ENCODE data around the gene PCSK1N. TPM values are rescaled to one million over a fixed set of nuclear protein-coding genes. Genes with fewer than 3 reads are reported as not detected.

Gene PCSK1N
- total RNA-seq (2016; rRNA removed; fragmentation: Illumina TruSeq; extraction: Trizol) (5.1 and 14.0 TPM in 2 replicates), polyA plus RNA-seq (2011; rRNA removed) (4.5 and 7.0 TPM in 2 replicates), polyA minus RNA-seq (2011; rRNA and poly(A)+ RNA removed; ENCODE audit: low replicate concordance) (5.6 TPM in 1 of 2 replicates, not detected in the other), Bru-seq, nascent RNA (percentile 49 among the genes with signal in this experiment), BruChase-seq, experiment 1, labeled RNA remaining after a 6-hour chase (percentile 56 among the genes with signal in this experiment), BruChase-seq, experiment 2, labeled RNA remaining after a 2-hour chase (percentile 47 among the genes with signal in this experiment)
- 9.8 and 14.0 TPM in 2 replicates for total RNA-seq (2016; cell fraction: cytosol; rRNA removed; fragmentation: Illumina TruSeq; extraction: Trizol; ENCODE audit: low read depth)
- total RNA-seq (2016; cell fraction: insoluble cytoplasmic fraction; rRNA removed; fragmentation: Illumina TruSeq; extraction: Trizol): 5.1 and 12.9 TPM in 2 replicates
- total RNA-seq (2016; cell fraction: membrane; rRNA removed; fragmentation: Illumina TruSeq; extraction: Trizol): 11.6 and 20.7 TPM in 2 replicates
- 7.8 and 8.8 TPM in 2 replicates for total RNA-seq (2016; cell fraction: nucleus; rRNA removed; fragmentation: Illumina TruSeq; extraction: Trizol)
- polyA plus RNA-seq (2011; cell fraction: cytosol; rRNA removed): 6.0 and 18.5 TPM in 2 replicates
- polyA plus RNA-seq (2011; cell fraction: nucleus; rRNA removed): 17.9 and 18.7 TPM in 2 replicates
- 16.8 and 23.0 TPM in 2 replicates for polyA plus RNA-seq (2012)
- 28.6 and 33.0 TPM in 2 replicates for polyA plus RNA-seq (2016; cell fraction: cytosol; fragmentation: Illumina TruSeq; extraction: Trizol; ENCODE audit: low read depth)
- polyA plus RNA-seq (2016; cell fraction: insoluble cytoplasmic fraction; fragmentation: Illumina TruSeq; extraction: Trizol; ENCODE audit: low read depth): 9.6 and 13.5 TPM in 2 replicates
- polyA plus RNA-seq (2016; cell fraction: membrane; fragmentation: Illumina TruSeq; extraction: Trizol; ENCODE audit: low read depth): 20.8 and 24.6 TPM in 2 replicates
- 36.2 and 42.3 TPM in 2 replicates for polyA plus RNA-seq (2016; cell fraction: nucleus; fragmentation: Illumina TruSeq; extraction: Trizol; ENCODE audit: insufficient read depth, low read depth)
- 9.4 and 13.6 TPM in 2 replicates for polyA minus RNA-seq (2011; cell fraction: cytosol; rRNA and poly(A)+ RNA removed)
- polyA minus RNA-seq (2011; cell fraction: nucleus; rRNA and poly(A)+ RNA removed): 2.9 and 4.1 TPM in 2 replicates
- long read RNA-seq, experiment 1, transcript PCSK1N-201 (3 exons, 1,050 nt): major isoform, 76 of 84 reads
- long read RNA-seq, experiment 1, partial matches to known transcripts: 6 of 84 reads
- long read RNA-seq, experiment 1, other reads (novel, unspliced or antisense): 2 of 84 reads
- long read RNA-seq, experiment 2, transcript PCSK1N-201 (3 exons, 1,050 nt): major isoform, 185 of 224 reads
- long read RNA-seq, experiment 2, partial matches to known transcripts: 36 of 224 reads
- long read RNA-seq, experiment 2, other reads (novel, unspliced or antisense): 3 of 224 reads

GRCh38 chrX:48835524-48836329 lies at the start of gene PCSK1N:
TSS of gene PCSK1N (minus strand) at chrX:48835610. CDS start at chrX:48835532, 78 bp downstream.
- ChIA-PET CTCF (ENCODE audit: low intra/inter-chr PET ratio, low total read pairs) (no interaction called here), POLR2A (interaction anchor here (0.6 to 1.3 kb wide), 5 partner anchors 11 to 123 kb away, joined by 3 to 7 read pairs (median 3); partner anchors contain the start of genes HDAC6, PQBP1 and TIMM17B)
- Histone ChIP-seq H4K20me1 (ENCODE audit: insufficient read depth, low read length) (no peaks in the 10 kb centered on the region), H3K36me3 (replicated peaks in 1 of 2; ENCODE audit: control insufficient read depth in 1 of 2, insufficient read depth in 2 of 2, low read length in 2 of 2) (no peaks in the 10 kb centered on the region), H3K4me3 (replicated peaks in 1 of 3; ENCODE audit: insufficient read depth in 1 of 3, low read depth in 2 of 3, low read length in 3 of 3) (peak within 1 kb of the TSS; percentile 62 to 81 (median 65)), H3K9ac (ENCODE audit: insufficient read depth, low read depth, low read length) (peak within 1 kb of the TSS; percentile 66), H3K9me3 (ENCODE audit: low read length) (no peaks in the 10 kb centered on the region), H3K27me3 (ENCODE audit: control insufficient read depth in 1 of 2, insufficient read depth in 2 of 2, low read length in 2 of 2) (no peaks in the 10 kb centered on the region), H3K4me2 (ENCODE audit: low read depth, low read length) (peak within 1 kb of the TSS; percentile 88), H2AFZ (ENCODE audit: low read length) (no peak within 1 kb of the TSS), H3K27ac (ENCODE audit: extremely low read length, insufficient read depth, low read length) (peak within 1 kb of the TSS; percentile 77), H3K79me2 (ENCODE audit: insufficient read depth, low read length) (peaks cover 10% of the 10 kb centered on the region), H3K4me1 (ENCODE audit: insufficient read depth, low read length) (peaks cover 32% of the 10 kb centered on the region)
- in situ Hi-C loops (cut with HindIII; ENCODE audit: extremely low pct_ligation_motif_present, low pct_unique_long_range_greater_than_20kb) (no loop called here), intact Hi-C loops (cut with micrococcal nuclease; ENCODE audit: unreplicated experiment) (no loop called here)
- 11% methylated on average over 3 of the region's 35 CpGs for WGBS (ENCODE audit: low lambda C conversion rate)
- peak; percentile 60 for FAIRE-seq
- DNase-seq (ENCODE audit: low spot score): peak; percentile 88
- no TSS peak for BruUV-seq (replicated peaks)
- ATAC-seq: peak; percentile 82
- TF ChIP-seq ZNF296 (CRISPR knock-in tag; conservative IDR thresholded peaks at IDR 0.05) (no peak), FOSL1 (CRISPR knock-in tag; IDR thresholded peaks at IDR 0.05; ENCODE audit: borderline replicate concordance) (no peak), RFX1 (IDR thresholded peaks at IDR 0.05) (peak; percentile 93), IRF9 (CRISPR knock-in tag; IDR thresholded peaks at IDR 0.05; ENCODE audit: borderline replicate concordance) (no peak), ZIK1 (CRISPR knock-in tag; IDR thresholded peaks at IDR 0.05; ENCODE audit: borderline replicate concordance, low read depth) (no peak), ZNF550 (CRISPR knock-in tag; IDR thresholded peaks at IDR 0.05; ENCODE audit: borderline replicate concordance) (no peak), SP2 (CRISPR knock-in tag; IDR thresholded peaks at IDR 0.05) (no peak), FLYWCH1 (CRISPR knock-in tag; IDR thresholded peaks at IDR 0.05) (no peak), HMG20A (CRISPR knock-in tag; IDR thresholded peaks at IDR 0.05; ENCODE audit: borderline replicate concordance) (no peak), ZNF382 (CRISPR knock-in tag; IDR thresholded peaks at IDR 0.05; ENCODE audit: borderline replicate concordance) (no peak), ZFP1 (CRISPR knock-in tag; IDR thresholded peaks at IDR 0.05) (no peak), TEAD3 (CRISPR knock-in tag; optimal IDR thresholded peaks at IDR 0.05; ENCODE audit: borderline replicate concordance) (peak; percentile 51), ZNF337 (CRISPR knock-in tag; IDR thresholded peaks at IDR 0.05; ENCODE audit: borderline replicate concordance, low read depth) (no peak), TBL1XR1 (IDR thresholded peaks at IDR 0.05; ENCODE audit: borderline replicate concordance, low read length, partially characterized antibody) (no peak)
